ENCODE results near the gene PRSS33. TPM values are rescaled to one million over a fixed set of nuclear protein-coding genes. Genes with fewer than 3 reads are reported as not detected.

The PRSS33 gene
- not detected for polyA plus RNA-seq (2012; ENCODE audit: insufficient read depth, insufficient read length, low read depth)

GRCh38 chr16:2787406-2787805, at the start of gene PRSS33:
Gene PRSS33 (minus strand): TSS chr16:2787560. CDS start chr16:2786547, 1,013 bp downstream.
- no peaks in the 10 kb centered on the region for H3K9me3 ChIP-seq
- H3K4me3 ChIP-seq (ENCODE audit: low read depth, low read length), result no peak within 1 kb of the TSS
- H3K4me1 ChIP-seq, result no peaks in the 10 kb centered on the region
- no peak for DNase-seq
- peaks cover 43% of the 10 kb centered on the region for H3K27me3 ChIP-seq
- H3K36me3 ChIP-seq, result no peaks in the 10 kb centered on the region
- TF ChIP-seq CTCF (IDR thresholded peaks at IDR 0.05; ENCODE audit: low read depth, low read length), result no peak

DNA sequence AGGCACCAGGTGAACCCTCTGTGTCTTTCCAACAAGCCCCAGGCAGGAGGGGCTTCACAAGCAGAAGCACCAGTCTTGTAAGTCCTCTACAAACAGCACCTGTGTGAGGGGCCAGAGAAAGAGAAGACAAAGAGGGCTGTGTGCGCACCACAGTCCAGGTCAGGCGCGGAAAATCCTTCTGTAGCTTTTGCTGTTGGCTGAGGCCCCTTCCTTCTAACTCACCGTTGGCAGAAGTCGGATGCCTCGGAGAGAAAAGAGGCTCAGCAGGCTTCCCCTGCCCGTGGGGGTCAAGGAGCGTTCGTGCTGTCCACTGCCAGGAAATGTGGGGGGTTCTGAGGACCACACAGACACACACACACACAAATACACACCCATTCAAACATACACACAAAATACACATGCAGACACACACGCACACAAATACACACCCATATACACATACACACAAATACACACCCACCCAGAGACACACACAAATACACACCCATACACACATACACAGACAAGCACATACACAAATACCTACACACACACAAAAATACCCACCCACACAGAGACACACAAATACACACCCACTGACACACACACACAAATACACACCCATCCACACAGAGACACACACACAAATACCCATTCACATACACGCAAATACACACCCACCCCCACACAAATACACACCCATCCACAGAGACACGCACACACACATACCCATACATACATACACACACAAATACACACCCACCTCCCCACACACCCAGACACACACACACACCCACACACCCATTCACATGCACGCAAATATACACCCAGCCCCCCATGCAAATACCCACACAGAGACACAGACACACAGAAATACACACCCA, 49.5 kb upstream of the PRSS33 start:
- no peaks in the 10 kb centered on the region for H3K4me1 ChIP-seq
- DNase-seq, result no peak
- no peaks in the 10 kb centered on the region for H3K36me3 ChIP-seq
- no peak overlapping the region for H3K4me3 ChIP-seq (ENCODE audit: low read depth, low read length)
- no peaks in the 10 kb centered on the region for H3K9me3 ChIP-seq
- no peaks in the 10 kb centered on the region; the same call in 1 of the 2 replicates for H3K27me3 ChIP-seq
- TF ChIP-seq CTCF (IDR thresholded peaks at IDR 0.05; ENCODE audit: low read depth, low read length), result no peak

GRCh38 chr16:2835638-2836493, 48.5 kb upstream of the PRSS33 start:
- Histone ChIP-seq H3K4me3 (ENCODE audit: low read depth, low read length) (no peak overlapping the region), H3K36me3 (no peaks in the 10 kb centered on the region), H3K9me3 (no peaks in the 10 kb centered on the region), H3K27me3 (no peaks in the 10 kb centered on the region; the same call in 1 of the 2 replicates), H3K4me1 (no peaks in the 10 kb centered on the region)
- TF ChIP-seq CTCF (IDR thresholded peaks at IDR 0.05; ENCODE audit: low read depth, low read length), result no peak
- no peak for DNase-seq

- DNase-seq, result no peak
- no peak overlapping the region for H3K4me3 ChIP-seq (ENCODE audit: low read depth, low read length)
- no peaks in the 10 kb centered on the region for H3K36me3 ChIP-seq
- H3K9me3 ChIP-seq, result no peaks in the 10 kb centered on the region
- H3K4me1 ChIP-seq, result no peaks in the 10 kb centered on the region
- no peaks in the 10 kb centered on the region; the same call in 1 of the 2 replicates for H3K27me3 ChIP-seq
- TF ChIP-seq CTCF (IDR thresholded peaks at IDR 0.05; ENCODE audit: low read depth, low read length), result no peak
Measured at GRCh38 chr16:2834968-2835367, 47.6 kb upstream of the PRSS33 start.

DNA sequence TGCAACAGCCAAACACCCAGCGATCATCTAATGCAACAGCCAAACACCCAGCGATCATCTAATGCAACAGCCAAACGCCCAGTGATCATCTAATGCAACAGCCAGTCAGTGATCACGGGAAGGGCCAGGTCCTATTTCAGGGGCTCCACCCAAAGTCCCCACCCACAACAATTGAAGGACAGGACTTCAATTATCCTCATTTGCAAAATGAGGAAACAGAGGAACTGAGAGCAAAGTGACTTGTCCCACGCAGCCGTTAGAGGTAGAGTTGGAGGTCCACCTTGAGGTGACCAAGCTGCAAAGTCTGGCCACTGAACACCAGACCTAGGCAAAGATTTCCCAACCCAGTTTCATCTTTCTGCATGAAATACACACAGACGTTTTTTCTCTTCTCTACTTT, 46.4 kb upstream of the PRSS33 start:
- no peak for DNase-seq
- no peaks in the 10 kb centered on the region; the same call in 1 of the 2 replicates for H3K27me3 ChIP-seq
- no peak for TF ChIP-seq CTCF (IDR thresholded peaks at IDR 0.05; ENCODE audit: low read depth, low read length)
- H3K36me3 ChIP-seq, result no peaks in the 10 kb centered on the region
- H3K9me3 ChIP-seq, result no peaks in the 10 kb centered on the region
- H3K4me1 ChIP-seq, result no peaks in the 10 kb centered on the region
- no peak overlapping the region for H3K4me3 ChIP-seq (ENCODE audit: low read depth, low read length)
